CD14-positive monocyte (primary cell): Measurements from ENCODE around the gene APOE. TPM values are rescaled to one million over a fixed set of nuclear protein-coding genes. Genes with fewer than 3 reads are reported as not detected.
"Not testable (repeated sequence)": the region's sequence is repeated elsewhere in the genome, so short reads cannot be mapped to it uniquely, and the experiment has no call there.

ENCODE experiments used
- DNase-seq, 3 donors: peaks; one replicate each; pipeline ENCODE4 v3.0.0-alpha.2; 2011 to 2022
- H2AFZ ChIP-seq: 2 replicates; pipeline ENCODE4 v1.6.0; 2012; ENCODE audit warnings: mild to moderate bottlenecking, low read depth, low read length, inconsistent platforms; ENCODE audit not compliant: insufficient read depth, poor library complexity, severe bottlenecking
- H3K27ac ChIP-seq, 2 donors: 1 replicate in 1 of 2; 2 replicates in 1 of 2; pipeline ENCODE4 v1.5.1; 2012 to 2013; ENCODE audit warnings: low read length in 2 of 2, control low read depth in 1 of 2, inconsistent platforms in 1 of 2, low read depth in 1 of 2, mild to moderate bottlenecking in 1 of 2
- H3K27me3 ChIP-seq, 2 donors: one replicate each; pipeline versions ENCODE4 v1.6.0 to v1.6.1; 2011 to 2013; ENCODE audit warnings: low read length in 2 of 2; ENCODE audit not compliant: control insufficient read depth in 2 of 2, insufficient read depth in 2 of 2
- H3K36me3 ChIP-seq, 2 donors: replicated peaks in 1 of 2; 1 replicate in 1 of 2; 2 replicates in 1 of 2; pipeline versions ENCODE4 v1.5.1 to v1.6.1; 2012 to 2013; ENCODE audit warnings: low read length in 2 of 2, control low read depth in 1 of 2, inconsistent platforms in 1 of 2, mild to moderate bottlenecking in 1 of 2; ENCODE audit not compliant: insufficient read depth in 2 of 2, control insufficient read depth in 1 of 2
- H3K4me1 ChIP-seq, 2 donors: 1 replicate in 1 of 2; 2 replicates in 1 of 2; pipeline versions ENCODE4 v1.5.1 to v1.6.1; 2012 to 2013; ENCODE audit warnings: low read length in 2 of 2, control low read depth in 1 of 2, inconsistent platforms in 1 of 2, mild to moderate bottlenecking in 1 of 2, moderate library complexity in 1 of 2; ENCODE audit not compliant: insufficient read depth in 2 of 2, control insufficient read depth in 1 of 2
- H3K4me2 ChIP-seq: replicated peaks from 2 replicates; pipeline ENCODE3; 2012; ENCODE audit warnings: low read length, moderate library complexity, mild to moderate bottlenecking; ENCODE audit not compliant: poor library complexity, severe bottlenecking; ENCODE audit errors: extremely low read depth
- H3K4me3 ChIP-seq, 3 experiments: fragments of 200-600 bp in 1 of 3; sonication (generic) in 1 of 3; replicated peaks in 1 of 3; 1 replicate in 2 of 3; 2 replicates in 1 of 3; pipeline ENCODE4 v1.5.1; 2011 to 2013; ENCODE audit warnings: low read length in 3 of 3, mild to moderate bottlenecking in 3 of 3, control low read depth in 2 of 3, low read depth in 2 of 3, inconsistent platforms in 1 of 3, moderate library complexity in 1 of 3
- H3K79me2 ChIP-seq: 2 replicates; pipeline ENCODE4 v1.6.0; 2012; ENCODE audit warnings: mild to moderate bottlenecking, control low read depth, inconsistent platforms, low read length, moderate library complexity; ENCODE audit not compliant: insufficient read depth
- H3K9ac ChIP-seq: 2 replicates; pipeline ENCODE4 v1.6.0; 2017; ENCODE audit warnings: low read length, mild to moderate bottlenecking; ENCODE audit not compliant: insufficient read depth, poor library complexity, severe bottlenecking
- H3K9me3 ChIP-seq, 2 donors: replicated peaks in 1 of 2; 1 replicate in 1 of 2; 2 replicates in 1 of 2; pipeline versions ENCODE4 v1.5.1 to v1.6.1; 2012 to 2013; ENCODE audit warnings: low read length in 2 of 2, control low read depth in 1 of 2; ENCODE audit not compliant: control insufficient read depth in 1 of 2, insufficient read depth in 1 of 2
- H4K20me1 ChIP-seq: 2 replicates; pipeline ENCODE4 v1.6.0; 2012; ENCODE audit warnings: mild to moderate bottlenecking, low read length, control low read depth, moderate library complexity; ENCODE audit not compliant: insufficient read depth
- H3K27ac Mint-ChIP-seq, 7 donors: one replicate each; pipeline ENCODE4 v1.8.0; 2020; ENCODE audit warnings: mild to moderate bottlenecking in 7 of 7, mixed read lengths in 7 of 7, moderate library complexity in 6 of 7, inconsistent platforms in 2 of 7
- H3K27me3 Mint-ChIP-seq, 3 donors: one replicate each; pipeline ENCODE4 v1.8.0; 2021 to 2022; ENCODE audit warnings: low read depth in 3 of 3, mild to moderate bottlenecking in 3 of 3, mixed read lengths in 3 of 3, moderate library complexity in 3 of 3, inconsistent platforms in 1 of 3
- H3K36me3 Mint-ChIP-seq, 2 donors: one replicate each; pipeline ENCODE4 v1.8.0; 2020; ENCODE audit warnings: mixed read lengths in 2 of 2, inconsistent platforms in 1 of 2, mild to moderate bottlenecking in 1 of 2
- H3K4me1 Mint-ChIP-seq: one replicate; pipeline ENCODE4 v1.8.0; 2020; ENCODE audit warnings: mild to moderate bottlenecking, mixed read lengths
- H3K4me3 Mint-ChIP-seq, 2 donors: one replicate each; pipeline ENCODE4 v1.8.0; 2020; ENCODE audit warnings: mild to moderate bottlenecking in 2 of 2, mixed read lengths in 2 of 2, moderate library complexity in 1 of 2
- H3K9me3 Mint-ChIP-seq, 7 donors: one replicate each; pipeline ENCODE4 v1.8.0; 2020 to 2022; ENCODE audit warnings: mixed read lengths in 7 of 7, mild to moderate bottlenecking in 6 of 7, moderate library complexity in 6 of 7, inconsistent platforms in 2 of 7
- WGBS: methylation state at CpG from one replicate; pipeline ENCODE4 v1.1.5; 2013; ENCODE audit warnings: missing lambda C conversion rate; ENCODE audit not compliant: insufficient coverage; 5-methylcytosine and 5-hydroxymethylcytosine counted together
- intact Hi-C, 2 donors: fragments of 100-400 bp; cut with micrococcal nuclease; formaldehyde crosslinking; loops; one replicate each; pipeline versions ENCODE4 v1.15.0 to v1.15.1; 2023
- polyA plus RNA-seq, 3 donors: library from polyadenylated mRNA; depleted of rRNA in 1 of 3; unstranded in 2 of 3; stranded (reverse) in 1 of 3; fragments of 300-500 nt in 2 of 3; fragments of >200 nt in 1 of 3; fragmentation: Illumina TruSeq in 2 of 3; gene quantifications; 1 replicate in 2 of 3; 2 replicates in 1 of 3; pipeline ENCODE4 v1.2.3, GENCODE V29; 2012 to 2021
- TF ChIP-seq, protein P1 (sequence below): fragments of 200-600 bp; IDR thresholded peaks from one replicate; pipeline ENCODE4 v1.8.0; 2022; ENCODE audit warnings: antibody characterized with exemption, mild to moderate bottlenecking

APOE gene
- polyA plus RNA-seq, 3 donors, result 0.30 to 1.0 TPM; not detected in 1

DNA sequence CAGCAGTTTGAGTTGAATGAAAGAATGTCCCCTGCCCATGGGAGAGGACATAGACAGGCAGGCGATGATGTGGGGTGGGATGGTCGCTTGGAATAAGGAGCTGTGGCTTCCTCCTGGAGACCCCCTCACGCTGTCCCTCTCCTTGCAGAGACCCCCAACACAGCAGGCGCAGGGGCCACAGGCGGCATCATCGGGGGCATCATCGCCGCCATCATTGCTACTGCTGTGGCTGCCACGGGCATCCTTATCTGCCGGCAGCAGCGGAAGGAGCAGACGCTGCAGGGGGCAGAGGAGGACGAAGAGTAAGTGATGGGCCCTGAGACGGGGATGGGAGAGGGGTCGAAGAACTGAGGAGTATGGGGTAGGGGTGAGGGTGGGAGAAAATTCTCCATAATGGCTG is 23.5 kb upstream of the APOE start:
- H3K4me3 Mint-ChIP-seq, result no peak overlapping the region

GRCh38 chr19:44882619-44883397 is 22.8 kb upstream of the APOE start:
- H4K20me1 ChIP-seq, H3K36me3 ChIP-seq, H3K9me3 Mint-ChIP-seq, H3K27me3 Mint-ChIP-seq, H3K27ac Mint-ChIP-seq, H3K4me1 ChIP-seq, H3K27me3 ChIP-seq, DNase-seq, H3K4me1 Mint-ChIP-seq, intact Hi-C loops, H3K4me3 Mint-ChIP-seq, H2AFZ ChIP-seq, H3K9ac ChIP-seq, H3K4me3 ChIP-seq, H3K79me2 ChIP-seq, H3K27ac ChIP-seq, H3K9me3 ChIP-seq, H3K4me2 ChIP-seq: not testable (repeated sequence)
- H3K36me3 Mint-ChIP-seq, result peaks cover 0 to 40% of the 10 kb centered on the region in 2 donors
- 98% methylated on average over 12 of the region's 19 CpGs for WGBS

More for the DNA sequence above, 23.5 kb upstream of the APOE start:
- Mint-ChIP-seq H3K27me3 (peaks cover 0 to 3% (median 2%) of the 10 kb centered on the region in 3 donors), H3K36me3 (peaks cover 0 to 39% of the 10 kb centered on the region in 2 donors), H3K4me1 (peaks cover 3% of the 10 kb centered on the region), H3K27ac (peak overlapping the region in 2 of 7 donors; percentile 10 to 55), H3K9me3 (peaks cover 0 to 2% (median 0%) of the 10 kb centered on the region in 7 donors)
- DNase-seq, result no peak
- Histone ChIP-seq H3K79me2 (no peaks in the 10 kb centered on the region), H3K9me3 (no peaks in the 10 kb centered on the region), H3K27me3 (no peaks in the 10 kb centered on the region), H3K4me3 (no peak overlapping the region), H2AFZ (no peak overlapping the region), H3K36me3 (peaks cover 0 to 3% of the 10 kb centered on the region in 2 donors), H3K27ac (no peak overlapping the region), H3K9ac (no peak overlapping the region), H3K4me2 (no peak overlapping the region), H3K4me1 (no peaks in the 10 kb centered on the region), H4K20me1 (no peaks in the 10 kb centered on the region)
- intact Hi-C loops, result no loop called here
- 95% methylated on average over 7 of the region's 15 CpGs for WGBS
- TF ChIP-seq, protein P1, sequence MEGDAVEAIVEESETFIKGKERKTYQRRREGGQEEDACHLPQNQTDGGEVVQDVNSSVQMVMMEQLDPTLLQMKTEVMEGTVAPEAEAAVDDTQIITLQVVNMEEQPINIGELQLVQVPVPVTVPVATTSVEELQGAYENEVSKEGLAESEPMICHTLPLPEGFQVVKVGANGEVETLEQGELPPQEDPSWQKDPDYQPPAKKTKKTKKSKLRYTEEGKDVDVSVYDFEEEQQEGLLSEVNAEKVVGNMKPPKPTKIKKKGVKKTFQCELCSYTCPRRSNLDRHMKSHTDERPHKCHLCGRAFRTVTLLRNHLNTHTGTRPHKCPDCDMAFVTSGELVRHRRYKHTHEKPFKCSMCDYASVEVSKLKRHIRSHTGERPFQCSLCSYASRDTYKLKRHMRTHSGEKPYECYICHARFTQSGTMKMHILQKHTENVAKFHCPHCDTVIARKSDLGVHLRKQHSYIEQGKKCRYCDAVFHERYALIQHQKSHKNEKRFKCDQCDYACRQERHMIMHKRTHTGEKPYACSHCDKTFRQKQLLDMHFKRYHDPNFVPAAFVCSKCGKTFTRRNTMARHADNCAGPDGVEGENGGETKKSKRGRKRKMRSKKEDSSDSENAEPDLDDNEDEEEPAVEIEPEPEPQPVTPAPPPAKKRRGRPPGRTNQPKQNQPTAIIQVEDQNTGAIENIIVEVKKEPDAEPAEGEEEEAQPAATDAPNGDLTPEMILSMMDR, result no peak
